HepG2 (cell line): ENCODE data around the gene SERHL2. TPM values are rescaled to one million over a fixed set of nuclear protein-coding genes. Genes with fewer than 3 reads are reported as not detected.

Experiments used
- ARNTL ChIP-seq: sonication (generic); formaldehyde crosslinking; IDR thresholded peaks from 2 replicates; pipeline ENCODE4 v1.4.0; 2020; ENCODE audit warnings: mild to moderate bottlenecking, missing genetic modification reagents
- CREB1 ChIP-seq, 2 experiments: fragments of 450-650 bp in 1 of 2; IDR thresholded peaks; 2 replicates each; pipeline ENCODE4 v1.6.1; 2016 to 2017; ENCODE audit warnings: control low read depth in 1 of 2, mild to moderate bottlenecking in 1 of 2, missing compliant biosample characterization in 1 of 2, missing genetic modification characterization in 1 of 2
- GATA4 ChIP-seq: sonication (generic); IDR thresholded peaks from 2 replicates; pipeline ENCODE4 v1.6.1; 2016; ENCODE audit warnings: antibody characterized with exemption, low read depth, borderline replicate concordance
- HIVEP1 ChIP-seq: sonication (generic); formaldehyde crosslinking; IDR thresholded peaks from 2 replicates; pipeline ENCODE4 v1.4.0; 2020; ENCODE audit warnings: mild to moderate bottlenecking, missing genetic modification reagents
- HNF1A ChIP-seq, 2 experiments: sonication (generic) in 1 of 2; formaldehyde crosslinking in 1 of 2; IDR thresholded peaks; 2 replicates each; pipeline versions ENCODE4 v1.4.0 to v1.6.1; 2016 to 2020; ENCODE audit warnings: borderline replicate concordance in 1 of 2, low read depth in 1 of 2, mild to moderate bottlenecking in 1 of 2, missing genetic modification reagents in 1 of 2
- NCOA1 ChIP-seq: sonication (generic); formaldehyde crosslinking; IDR thresholded peaks from 2 replicates; pipeline ENCODE4 v1.9.0; 2021; ENCODE audit warnings: missing genetic modification reagents
- NCOR1 ChIP-seq: fragments of 200-600 bp; sonication (generic); IDR thresholded peaks from 2 replicates; pipeline ENCODE4 v1.7.0; 2017; ENCODE audit warnings: antibody characterized with exemption, low read length, borderline replicate concordance
- NKX3-1 ChIP-seq: sonication (generic); formaldehyde crosslinking; IDR thresholded peaks from 2 replicates; pipeline ENCODE4 v1.5.0; 2020; ENCODE audit warnings: missing genetic modification reagents
- SKIL ChIP-seq: sonication (generic); formaldehyde crosslinking; IDR thresholded peaks from 2 replicates; pipeline ENCODE4 v1.8.0; 2022; ENCODE audit warnings: missing genetic modification reagents, mild to moderate bottlenecking, moderate library complexity, borderline replicate concordance
- ZBTB20 ChIP-seq: sonication (generic); formaldehyde crosslinking; IDR thresholded peaks from 2 replicates; pipeline ENCODE4 v1.8.1; 2023; ENCODE audit warnings: missing genetic modification reagents, low read depth, mild to moderate bottlenecking, borderline replicate concordance
- ZNF432 ChIP-seq: sonication (generic); formaldehyde crosslinking; IDR thresholded peaks from 2 replicates; pipeline ENCODE4 v1.5.0; 2020; ENCODE audit warnings: missing genetic modification reagents, mild to moderate bottlenecking, borderline replicate concordance
- ZNF446 ChIP-seq: sonication (generic); formaldehyde crosslinking; IDR thresholded peaks from 2 replicates; pipeline ENCODE4 v1.5.0; 2020; ENCODE audit warnings: mild to moderate bottlenecking, missing genetic modification reagents
- ZNF570 ChIP-seq: sonication (generic); formaldehyde crosslinking; IDR thresholded peaks from 2 replicates; pipeline ENCODE4 v1.4.0; 2020; ENCODE audit warnings: mild to moderate bottlenecking, missing genetic modification reagents, borderline replicate concordance
- ZNF674 ChIP-seq: sonication (generic); formaldehyde crosslinking; IDR thresholded peaks from 2 replicates; pipeline ENCODE4 v1.5.0; 2020; ENCODE audit warnings: low read depth, mild to moderate bottlenecking, missing genetic modification reagents
- ZNF780A ChIP-seq: sonication (generic); formaldehyde crosslinking; IDR thresholded peaks from 2 replicates; pipeline ENCODE4 v1.8.0; 2022; ENCODE audit warnings: mild to moderate bottlenecking, missing genetic modification reagents, moderate library complexity
- polyA plus RNA-seq, 8 experiments: library from polyadenylated mRNA; depleted of rRNA in 3 of 8; stranded (reverse) in 7 of 8; unstranded in 1 of 8; fragments of >200 nt; fragmentation: Illumina TruSeq in 4 of 8; extraction: Trizol in 4 of 8; gene quantifications; 2 replicates each; pipeline versions ENCODE4 v1.2.1 to v1.2.3, GENCODE V29; 2011 to 2016; ENCODE audit warnings: low read depth in 4 of 8, missing spikeins in 1 of 8, mixed read lengths in 1 of 8; ENCODE audit not compliant: insufficient read depth in 1 of 8
- total RNA-seq, 5 experiments: library from RNA; depleted of rRNA; stranded (reverse); fragments of >200 nt; fragmentation: Illumina TruSeq; extraction: Trizol; gene quantifications; 2 replicates each; pipeline ENCODE4 v1.2.3, GENCODE V29; 2016; ENCODE audit warnings: low read depth in 1 of 5
- TF ChIP-seq, protein P1 (sequence below): sonication (generic); formaldehyde crosslinking; IDR thresholded peaks from 2 replicates; pipeline ENCODE4 v1.5.1; 2020; ENCODE audit warnings: mild to moderate bottlenecking, moderate library complexity, missing genetic modification reagents
- TF ChIP-seq, protein P2 (sequence below): sonication (generic); formaldehyde crosslinking; conservative IDR thresholded peaks from 2 replicates; pipeline ENCODE4 v1.8.0; 2022; ENCODE audit warnings: low read depth, missing genetic modification reagents

SERHL2 gene
- total and polyA plus RNA-seq, 2 of the 13 experiments (the other 11 are each of a cell fraction or from before 2014, with no cell fraction given), result 1.0 to 1.8 TPM

GRCh38 chr22:42615092-42615859 is 61.5 kb downstream of the SERHL2 start (continued):
- TF ChIP-seq SKIL (no peak; the same call in 1 of the 2 replicates), NKX3-1 (CRISPR knock-in tag) (no peak; the same call in none of the 2 replicates), ZNF432 (0 out of 2 replicates have a peak, but pooled peaks have one; percentile 90), ZNF674 (CRISPR knock-in tag) (no peak), GATA4 (peak; percentile 100), CREB1 (IDR thresholded peaks at IDR 0.05) (no peak), CREB1 (CRISPR knock-in tag; IDR thresholded peaks at IDR 0.05) (peak; percentile 83), NCOA1 (no peak), NCOR1 (peak; percentile 48; the same call in 1 of the 2 replicates), ZNF570 (CRISPR knock-in tag) (peak; percentile 79; the same call in 1 of the 2 replicates), ZNF446 (CRISPR knock-in tag) (no peak), ZNF780A (CRISPR knock-in tag) (peak; percentile 96), HIVEP1 (CRISPR knock-in tag) (no peak; the same call in 1 of the 2 replicates), ARNTL (CRISPR knock-in tag) (peak; percentile 73; the same call in 1 of the 2 replicates), ZBTB20 (CRISPR knock-in tag) (peak; percentile 53; the same call in 1 of the 2 replicates), HNF1A (IDR thresholded peaks at IDR 0.05; ENCODE audit: low read depth) (no peak), HNF1A (CRISPR knock-in tag; IDR thresholded peaks at IDR 0.05; ENCODE audit: borderline replicate concordance) (peak; percentile 86)
- TF ChIP-seq, protein P1, sequence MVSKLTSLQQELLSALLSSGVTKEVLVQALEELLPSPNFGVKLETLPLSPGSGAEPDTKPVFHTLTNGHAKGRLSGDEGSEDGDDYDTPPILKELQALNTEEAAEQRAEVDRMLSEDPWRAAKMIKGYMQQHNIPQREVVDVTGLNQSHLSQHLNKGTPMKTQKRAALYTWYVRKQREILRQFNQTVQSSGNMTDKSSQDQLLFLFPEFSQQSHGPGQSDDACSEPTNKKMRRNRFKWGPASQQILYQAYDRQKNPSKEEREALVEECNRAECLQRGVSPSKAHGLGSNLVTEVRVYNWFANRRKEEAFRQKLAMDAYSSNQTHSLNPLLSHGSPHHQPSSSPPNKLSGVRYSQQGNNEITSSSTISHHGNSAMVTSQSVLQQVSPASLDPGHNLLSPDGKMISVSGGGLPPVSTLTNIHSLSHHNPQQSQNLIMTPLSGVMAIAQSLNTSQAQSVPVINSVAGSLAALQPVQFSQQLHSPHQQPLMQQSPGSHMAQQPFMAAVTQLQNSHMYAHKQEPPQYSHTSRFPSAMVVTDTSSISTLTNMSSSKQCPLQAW (CRISPR knock-in tag), result no peak
- TF ChIP-seq, protein P2, sequence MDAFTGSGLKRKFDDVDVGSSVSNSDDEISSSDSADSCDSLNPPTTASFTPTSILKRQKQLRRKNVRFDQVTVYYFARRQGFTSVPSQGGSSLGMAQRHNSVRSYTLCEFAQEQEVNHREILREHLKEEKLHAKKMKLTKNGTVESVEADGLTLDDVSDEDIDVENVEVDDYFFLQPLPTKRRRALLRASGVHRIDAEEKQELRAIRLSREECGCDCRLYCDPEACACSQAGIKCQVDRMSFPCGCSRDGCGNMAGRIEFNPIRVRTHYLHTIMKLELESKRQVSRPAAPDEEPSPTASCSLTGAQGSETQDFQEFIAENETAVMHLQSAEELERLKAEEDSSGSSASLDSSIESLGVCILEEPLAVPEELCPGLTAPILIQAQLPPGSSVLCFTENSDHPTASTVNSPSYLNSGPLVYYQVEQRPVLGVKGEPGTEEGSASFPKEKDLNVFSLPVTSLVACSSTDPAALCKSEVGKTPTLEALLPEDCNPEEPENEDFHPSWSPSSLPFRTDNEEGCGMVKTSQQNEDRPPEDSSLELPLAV, result peak; percentile 85
